Astrocyte (in vitro differentiated cells and primary cell): Measurements from ENCODE around the gene SLC18B1. TPM values are rescaled to one million over a fixed set of nuclear protein-coding genes. Genes with fewer than 3 reads are reported as not detected.
A peak's percentile ranks its signal among the peaks of the same experiment; 100 is the strongest.
"Not testable (repeated sequence)": the region's sequence is repeated elsewhere in the genome, so short reads cannot be mapped to it uniquely, and the experiment has no call there.

Source experiments
- DNase-seq: peaks from one replicate; pipeline ENCODE4 v3.0.0-alpha.2; 2010; ENCODE audit warnings: low read depth
- FAIRE-seq: peaks from 2 replicates; lab custom pipeline; 2011; peaks lifted over from hg19 to GRCh38; lab: Jason Lieb, UNC
- H2AFZ ChIP-seq: 2 replicates; pipeline ENCODE4 v1.6.0; 2012; ENCODE audit warnings: low read depth, low read length, inconsistent platforms
- H3K27ac ChIP-seq: 2 replicates; pipeline ENCODE4 v1.5.1; 2011; ENCODE audit warnings: low read depth, low read length, inconsistent platforms
- H3K27me3 ChIP-seq: 2 replicates; pipeline ENCODE4 v1.6.0; 2011; ENCODE audit warnings: low read length, inconsistent platforms; ENCODE audit not compliant: insufficient read depth
- H3K36me3 ChIP-seq: 2 replicates; pipeline ENCODE4 v1.5.1; 2011; ENCODE audit warnings: low read length, inconsistent platforms; ENCODE audit not compliant: insufficient read depth
- H3K4me1 ChIP-seq: 2 replicates; pipeline ENCODE4 v1.5.1; 2011; ENCODE audit warnings: low read length, inconsistent platforms; ENCODE audit not compliant: insufficient read depth
- H3K4me2 ChIP-seq: 2 replicates; pipeline ENCODE4 v1.6.0; 2012; ENCODE audit warnings: low read length, inconsistent platforms
- H3K4me3 ChIP-seq: 2 replicates; pipeline ENCODE4 v1.5.1; 2011; ENCODE audit warnings: low read depth, mild to moderate bottlenecking, low read length, inconsistent platforms; ENCODE audit not compliant: insufficient read depth
- H3K79me2 ChIP-seq: 2 replicates; pipeline ENCODE4 v1.6.0; 2012; ENCODE audit warnings: mild to moderate bottlenecking, low read length, inconsistent platforms; ENCODE audit not compliant: insufficient read depth
- H3K9ac ChIP-seq: 2 replicates; pipeline ENCODE4 v1.6.0; 2012; ENCODE audit warnings: mild to moderate bottlenecking, low read length, inconsistent platforms
- H3K9me3 ChIP-seq: 2 replicates; pipeline ENCODE4 v1.5.1; 2012; ENCODE audit warnings: low read depth, mild to moderate bottlenecking, low read length, inconsistent platforms; ENCODE audit not compliant: insufficient read depth
- H4K20me1 ChIP-seq: 2 replicates; pipeline ENCODE4 v1.6.0; 2012; ENCODE audit warnings: low read length, inconsistent platforms; ENCODE audit not compliant: insufficient read depth
- H3K27ac Mint-ChIP-seq: one replicate; pipeline ENCODE4 v1.8.0; 2021; ENCODE audit warnings: mild to moderate bottlenecking, mixed read lengths; ENCODE audit not compliant: unreplicated experiment
- H3K27me3 Mint-ChIP-seq: one replicate; pipeline ENCODE4 v1.8.0; 2021; ENCODE audit warnings: low read depth, mixed read lengths; ENCODE audit not compliant: unreplicated experiment
- H3K36me3 Mint-ChIP-seq: one replicate; pipeline ENCODE4 v1.8.0; 2021; ENCODE audit warnings: low read depth, mixed read lengths; ENCODE audit not compliant: unreplicated experiment
- H3K4me1 Mint-ChIP-seq: one replicate; pipeline ENCODE4 v1.8.0; 2021; ENCODE audit warnings: low read depth, mixed read lengths; ENCODE audit not compliant: unreplicated experiment
- H3K4me3 Mint-ChIP-seq: one replicate; pipeline ENCODE4 v1.8.0; 2021; ENCODE audit warnings: mild to moderate bottlenecking, moderate library complexity, mixed read lengths; ENCODE audit not compliant: unreplicated experiment
- H3K9me3 Mint-ChIP-seq: one replicate; pipeline ENCODE4 v1.8.0; 2021; ENCODE audit warnings: mild to moderate bottlenecking, mixed read lengths; ENCODE audit not compliant: unreplicated experiment
- CTCF ChIP-seq: IDR thresholded peaks from 2 replicates; pipeline ENCODE4 v1.5.1; 2011; ENCODE audit warnings: low read depth, mild to moderate bottlenecking, inconsistent platforms, low read length, moderate library complexity; ENCODE audit not compliant: insufficient read depth
- EZH2 ChIP-seq: IDR thresholded peaks from 2 replicates; pipeline ENCODE4 v1.6.1; 2012; ENCODE audit warnings: mild to moderate bottlenecking, low read length, inconsistent platforms; ENCODE audit not compliant: insufficient read depth
- total RNA-seq: library from RNA; stranded (reverse); gene quantifications from 2 replicates; pipeline ENCODE4 v1.2.1, GENCODE V29; 2021

The SLC18B1 gene
- total RNA-seq, 1 donor from 2014 or later: 8.2 TPM

GRCh38 chr6:132788658-132789395 is 9.6 kb downstream of the SLC18B1 start:
- Mint-ChIP-seq H3K4me3 (no peak overlapping the region), H3K4me1 (peaks cover 2% of the 10 kb centered on the region), H3K27me3 (no peaks in the 10 kb centered on the region), H3K27ac (no peak overlapping the region), H3K36me3 (peaks cover 2% of the 10 kb centered on the region), H3K9me3 (no peaks in the 10 kb centered on the region)
- Histone ChIP-seq H3K79me2 (no peaks in the 10 kb centered on the region), H3K27ac (no peak overlapping the region), H2AFZ (no peak overlapping the region), H3K27me3 (no peaks in the 10 kb centered on the region), H3K4me2 (no peak overlapping the region), H3K9me3 (no peaks in the 10 kb centered on the region), H4K20me1 (no peaks in the 10 kb centered on the region), H3K36me3 (no peaks in the 10 kb centered on the region), H3K9ac (no peak overlapping the region), H3K4me3 (no peak overlapping the region), H3K4me1 (no peaks in the 10 kb centered on the region)
- TF ChIP-seq CTCF (no peak), EZH2 (no peak)
- DNase-seq: no peak
- FAIRE-seq: no peak

GRCh38 chr6:132785936-132786335 is 12.5 kb downstream of the SLC18B1 start:
- Mint-ChIP-seq H3K27ac (no peak overlapping the region), H3K9me3 (no peaks in the 10 kb centered on the region), H3K36me3 (peaks cover 2% of the 10 kb centered on the region), H3K4me3 (no peak overlapping the region), H3K4me1 (peaks cover 2% of the 10 kb centered on the region), H3K27me3 (no peaks in the 10 kb centered on the region)
- no peaks in the 10 kb centered on the region for H3K4me1 ChIP-seq
- no peak overlapping the region for H3K4me3 ChIP-seq
- H3K36me3 ChIP-seq: no peaks in the 10 kb centered on the region
- H3K27me3 ChIP-seq: no peaks in the 10 kb centered on the region
- no peak overlapping the region for H3K4me2 ChIP-seq
- no peak overlapping the region for H2AFZ ChIP-seq
- H3K9me3 ChIP-seq: no peaks in the 10 kb centered on the region
- H3K79me2 ChIP-seq: no peaks in the 10 kb centered on the region
- DNase-seq: no peak
- no peak overlapping the region for H3K27ac ChIP-seq
- H3K9ac ChIP-seq: no peak overlapping the region
- no peak for FAIRE-seq
- H4K20me1 ChIP-seq: no peaks in the 10 kb centered on the region
- no peak for TF ChIP-seq EZH2
- no peak for TF ChIP-seq CTCF

GRCh38 chr6:132780770-132781371 is 17.6 kb downstream of the SLC18B1 start:
- no peaks in the 10 kb centered on the region for H3K4me1 ChIP-seq
- no peaks in the 10 kb centered on the region for H3K9me3 ChIP-seq
- Mint-ChIP-seq H3K4me3 (no peak overlapping the region), H3K27ac (no peak overlapping the region), H3K9me3 (no peaks in the 10 kb centered on the region), H3K27me3 (no peaks in the 10 kb centered on the region), H3K4me1 (no peaks in the 10 kb centered on the region), H3K36me3 (peaks cover 2% of the 10 kb centered on the region)
- DNase-seq (no peak), FAIRE-seq (no peak)
- H4K20me1 ChIP-seq: no peaks in the 10 kb centered on the region
- no peaks in the 10 kb centered on the region for H3K36me3 ChIP-seq
- no peaks in the 10 kb centered on the region for H3K79me2 ChIP-seq
- no peak overlapping the region for H3K27ac ChIP-seq
- H3K27me3 ChIP-seq: no peaks in the 10 kb centered on the region
- H3K9ac ChIP-seq: no peak overlapping the region
- no peak overlapping the region for H3K4me2 ChIP-seq
- H2AFZ ChIP-seq: no peak overlapping the region
- no peak overlapping the region for H3K4me3 ChIP-seq
- TF ChIP-seq EZH2 (no peak), CTCF (peak; percentile 30)

GRCh38 chr6:132777881-132778280 is 20.6 kb downstream of the SLC18B1 start:
- not testable (repeated sequence) for FAIRE-seq, H3K4me2 ChIP-seq, H3K27me3 Mint-ChIP-seq, H3K27me3 ChIP-seq, H3K4me1 ChIP-seq, H4K20me1 ChIP-seq, H3K9me3 Mint-ChIP-seq, H3K4me1 Mint-ChIP-seq, H3K9me3 ChIP-seq, H3K36me3 Mint-ChIP-seq, H3K79me2 ChIP-seq, H2AFZ ChIP-seq, H3K27ac ChIP-seq, H3K36me3 ChIP-seq, H3K27ac Mint-ChIP-seq, DNase-seq, H3K4me3 ChIP-seq, H3K9ac ChIP-seq, H3K4me3 Mint-ChIP-seq
